ENCODE measurements around the gene LIPT2. TPM values are rescaled to one million over a fixed set of nuclear protein-coding genes. Genes with fewer than 3 reads are reported as not detected.

LIPT2 gene
- total and polyA plus RNA-seq, 10 of the 15 experiments (the other 5 are each of a cell fraction or from before 2014, with no cell fraction given): 0.69 to 7.5 (median 3.8) TPM

DNA sequence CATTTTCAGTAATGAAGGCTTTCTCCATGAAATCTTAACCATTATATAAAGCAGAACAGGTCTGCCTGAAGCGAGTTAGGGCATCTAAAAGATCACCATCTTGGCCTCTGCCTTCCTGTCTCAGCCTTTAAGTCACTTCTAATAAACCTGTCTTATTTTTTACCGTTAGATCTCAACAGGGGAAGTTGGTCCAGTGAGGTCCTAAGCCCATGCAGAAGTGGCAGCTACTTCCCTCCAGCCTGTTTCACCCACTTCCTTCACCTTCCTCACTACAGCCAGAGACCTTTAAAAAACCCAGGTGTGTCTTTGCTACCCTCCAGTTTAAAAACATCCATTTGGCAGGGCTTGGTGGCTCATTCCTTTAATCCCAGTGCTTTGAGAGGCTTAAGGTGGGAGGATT is 14.1 kb upstream of the LIPT2 start:
- no peaks in the 10 kb centered on the region for H3K36me3 ChIP-seq (ENCODE audit: control insufficient read depth in 2 of 2, insufficient read depth in 2 of 2, low read length in 1 of 2)
- POLR2A ChIA-PET: no interaction called here
- SMC1A ChIA-PET (ENCODE audit: uncharacterized antibody, unreplicated experiment): no interaction called here

DNA sequence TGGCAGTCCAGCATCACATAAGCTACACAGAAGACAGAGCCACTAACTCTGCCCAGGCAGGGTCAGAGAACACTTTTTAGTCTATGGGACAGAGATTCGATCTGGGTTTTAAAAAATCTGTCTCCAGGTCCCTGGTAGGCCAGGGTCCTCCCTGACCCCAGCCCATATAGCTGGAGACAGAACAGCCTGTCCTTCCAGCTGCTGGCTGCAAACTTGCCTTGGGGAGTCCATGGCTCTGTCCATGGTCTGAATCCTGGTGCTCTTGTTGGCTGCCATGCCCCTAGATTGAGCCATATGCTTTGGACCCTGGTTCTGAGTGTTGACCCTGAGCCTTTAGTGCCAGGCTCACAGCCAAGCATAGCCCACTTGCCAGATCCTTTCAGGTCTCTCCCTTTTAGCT is 13.3 kb upstream of the LIPT2 start:
- FAIRE-seq (no peak), ATAC-seq (no peak), DNase-seq (ENCODE audit: low read depth, low spot score) (no peak)
- ChIA-PET RAD21 (ENCODE audit: unreplicated experiment) (no interaction called here), CTCF (interaction anchor here (1.1 kb wide), 1 partner anchor 251 kb away, joined by 4 read pairs; no protein-coding TSS in a partner anchor), SMC1A (ENCODE audit: uncharacterized antibody, unreplicated experiment) (no interaction called here), POLR2A (no interaction called here)
- Histone ChIP-seq H3K4me1 (ENCODE audit: control insufficient read depth, insufficient read depth, low read length) (no peaks in the 10 kb centered on the region), H3K27me3 (replicated peaks in 1 of 2; ENCODE audit: control insufficient read depth in 2 of 2, insufficient read depth in 2 of 2, low read length in 1 of 2) (no peaks in the 10 kb centered on the region; a peak in 1 of 4 replicates), H3K4me2 (ENCODE audit: control insufficient read depth, insufficient read depth) (no peak overlapping the region), H3K27ac (ENCODE audit: control insufficient read depth, insufficient read depth) (no peak overlapping the region), H4K20me1 (ENCODE audit: control insufficient read depth, insufficient read depth) (no peaks in the 10 kb centered on the region), H3K9ac (ENCODE audit: control insufficient read depth, insufficient read depth, low read length) (no peak overlapping the region), H3K79me2 (ENCODE audit: control insufficient read depth, insufficient read depth, low read length) (no peaks in the 10 kb centered on the region), H2AFZ (ENCODE audit: control insufficient read depth, low read depth, low read length) (no peak overlapping the region), H3K36me3 (ENCODE audit: control insufficient read depth in 2 of 2, insufficient read depth in 2 of 2, low read length in 1 of 2) (no peaks in the 10 kb centered on the region), H3K4me3 (no peak overlapping the region), H3K9me3 (replicated peaks; ENCODE audit: control insufficient read depth, insufficient read depth, low read length) (peaks cover 1% of the 10 kb centered on the region; the same call in 1 of the 3 replicates)
- BruUV-seq (replicated peaks): no TSS peak
- intact Hi-C loops (cut with micrococcal nuclease; ENCODE audit: unreplicated experiment) (no loop called here), in situ Hi-C loops (cut with MboI) (no loop called here)
- WGBS (ENCODE audit: insufficient coverage, insufficient replicate concordance, low lambda C conversion rate, missing lambda C conversion rate): 0% methylated on average over 1 of the region's 1 CpG
- TF ChIP-seq SMC3 (IDR thresholded peaks at IDR 0.05; ENCODE audit: borderline replicate concordance, low read length): no peak
- TF ChIP-seq, protein P1, sequence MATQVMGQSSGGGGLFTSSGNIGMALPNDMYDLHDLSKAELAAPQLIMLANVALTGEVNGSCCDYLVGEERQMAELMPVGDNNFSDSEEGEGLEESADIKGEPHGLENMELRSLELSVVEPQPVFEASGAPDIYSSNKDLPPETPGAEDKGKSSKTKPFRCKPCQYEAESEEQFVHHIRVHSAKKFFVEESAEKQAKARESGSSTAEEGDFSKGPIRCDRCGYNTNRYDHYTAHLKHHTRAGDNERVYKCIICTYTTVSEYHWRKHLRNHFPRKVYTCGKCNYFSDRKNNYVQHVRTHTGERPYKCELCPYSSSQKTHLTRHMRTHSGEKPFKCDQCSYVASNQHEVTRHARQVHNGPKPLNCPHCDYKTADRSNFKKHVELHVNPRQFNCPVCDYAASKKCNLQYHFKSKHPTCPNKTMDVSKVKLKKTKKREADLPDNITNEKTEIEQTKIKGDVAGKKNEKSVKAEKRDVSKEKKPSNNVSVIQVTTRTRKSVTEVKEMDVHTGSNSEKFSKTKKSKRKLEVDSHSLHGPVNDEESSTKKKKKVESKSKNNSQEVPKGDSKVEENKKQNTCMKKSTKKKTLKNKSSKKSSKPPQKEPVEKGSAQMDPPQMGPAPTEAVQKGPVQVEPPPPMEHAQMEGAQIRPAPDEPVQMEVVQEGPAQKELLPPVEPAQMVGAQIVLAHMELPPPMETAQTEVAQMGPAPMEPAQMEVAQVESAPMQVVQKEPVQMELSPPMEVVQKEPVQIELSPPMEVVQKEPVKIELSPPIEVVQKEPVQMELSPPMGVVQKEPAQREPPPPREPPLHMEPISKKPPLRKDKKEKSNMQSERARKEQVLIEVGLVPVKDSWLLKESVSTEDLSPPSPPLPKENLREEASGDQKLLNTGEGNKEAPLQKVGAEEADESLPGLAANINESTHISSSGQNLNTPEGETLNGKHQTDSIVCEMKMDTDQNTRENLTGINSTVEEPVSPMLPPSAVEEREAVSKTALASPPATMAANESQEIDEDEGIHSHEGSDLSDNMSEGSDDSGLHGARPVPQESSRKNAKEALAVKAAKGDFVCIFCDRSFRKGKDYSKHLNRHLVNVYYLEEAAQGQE (IDR thresholded peaks at IDR 0.05; ENCODE audit: low read depth, low read length): peak; percentile 72; the same call in 1 of the 2 replicates

More for the DNA sequence above, 14.1 kb upstream of the LIPT2 start:
- no peak overlapping the region for H3K4me3 ChIP-seq
- no peak for FAIRE-seq
- H3K27me3 ChIP-seq (replicated peaks in 1 of 2; ENCODE audit: control insufficient read depth in 2 of 2, insufficient read depth in 2 of 2, low read length in 1 of 2): no peaks in the 10 kb centered on the region; a peak in 1 of 4 replicates
- no peak overlapping the region for H3K9ac ChIP-seq (ENCODE audit: control insufficient read depth, insufficient read depth, low read length)
- in situ Hi-C loops (cut with MboI) (no loop called here), intact Hi-C loops (cut with micrococcal nuclease; ENCODE audit: unreplicated experiment) (no loop called here)
- no peak overlapping the region for H3K27ac ChIP-seq (ENCODE audit: control insufficient read depth, insufficient read depth)
- H2AFZ ChIP-seq (ENCODE audit: control insufficient read depth, low read depth, low read length): no peak overlapping the region
- no TSS peak for BruUV-seq (replicated peaks)
- ATAC-seq: no peak
- TF ChIP-seq TCF12 (IDR thresholded peaks at IDR 0.05; ENCODE audit: low read depth, low read length) (no peak), NBN (IDR thresholded peaks at IDR 0.05) (no peak), RB1 (IDR thresholded peaks at IDR 0.05; ENCODE audit: borderline replicate concordance) (no peak), NR2F1 (conservative IDR thresholded peaks at IDR 0.05) (no peak)
- no peak for DNase-seq (ENCODE audit: low read depth, low spot score)
- 0% methylated on average over 2 of the region's 2 CpGs for WGBS (ENCODE audit: insufficient coverage, insufficient replicate concordance, low lambda C conversion rate, missing lambda C conversion rate)
- ChIA-PET RAD21 (ENCODE audit: unreplicated experiment) (no interaction called here), CTCF (interaction anchor here (1.1 kb wide), 1 partner anchor 252 kb away, joined by 4 read pairs; no protein-coding TSS in a partner anchor)
- no peak overlapping the region for H3K4me2 ChIP-seq (ENCODE audit: control insufficient read depth, insufficient read depth)
- no peaks in the 10 kb centered on the region for H3K79me2 ChIP-seq (ENCODE audit: control insufficient read depth, insufficient read depth, low read length)
- no peaks in the 10 kb centered on the region for H3K4me1 ChIP-seq (ENCODE audit: control insufficient read depth, insufficient read depth, low read length)
- no peaks in the 10 kb centered on the region; the same call in 2 of the 3 replicates for H3K9me3 ChIP-seq (replicated peaks; ENCODE audit: control insufficient read depth, insufficient read depth, low read length)
- H4K20me1 ChIP-seq (ENCODE audit: control insufficient read depth, insufficient read depth): no peaks in the 10 kb centered on the region

Data from GM12878 (cell line).